HepG2 (cell line): ENCODE measurements around the gene NFKB2. TPM values are rescaled to one million over a fixed set of nuclear protein-coding genes. Genes with fewer than 3 reads are reported as not detected.

ENCODE experiments used
- AGO2 ChIP-seq: fragments of 200-400 bp; formaldehyde crosslinking; optimal IDR thresholded peaks from 2 replicates; pipeline ENCODE3; 2017; ENCODE audit warnings: mild to moderate bottlenecking, low read depth, low read length, moderate library complexity
- DPF2 ChIP-seq: sonication (generic); formaldehyde crosslinking; IDR thresholded peaks from 2 replicates; pipeline ENCODE4 v1.4.0; 2020; ENCODE audit warnings: mild to moderate bottlenecking, low read depth, missing genetic modification reagents, borderline replicate concordance
- HMGA1 ChIP-seq: sonication (generic); formaldehyde crosslinking; conservative IDR thresholded peaks from 2 replicates; pipeline ENCODE4 v1.4.0; 2020; ENCODE audit warnings: missing genetic modification reagents
- IKZF1 ChIP-seq: fragments of 450-650 bp; IDR thresholded peaks from 2 replicates; pipeline ENCODE4 v1.7.1; 2016
- IRF9 ChIP-seq: sonication (generic); formaldehyde crosslinking; IDR thresholded peaks from 2 replicates; pipeline ENCODE4 v1.8.0; 2022; ENCODE audit warnings: missing genetic modification reagents, mild to moderate bottlenecking, borderline replicate concordance
- MXD3 ChIP-seq: IDR thresholded peaks from 2 replicates; pipeline ENCODE4 v1.6.1; 2016; ENCODE audit warnings: mild to moderate bottlenecking, missing biosample characterization, missing genetic modification reagents
- MYPOP ChIP-seq: sonication (generic); formaldehyde crosslinking; IDR thresholded peaks from 2 replicates; pipeline ENCODE4 v1.8.1; 2023; ENCODE audit warnings: mild to moderate bottlenecking, moderate library complexity, missing genetic modification reagents
- NFE2L1 ChIP-seq: sonication (generic); formaldehyde crosslinking; IDR thresholded peaks from 2 replicates; pipeline ENCODE4 v1.4.0; 2020; ENCODE audit warnings: missing genetic modification reagents, mild to moderate bottlenecking, borderline replicate concordance
- PAF1 ChIP-seq: IDR thresholded peaks from 2 replicates; pipeline ENCODE4 v1.6.1; 2016; ENCODE audit warnings: missing genetic modification reagents, missing compliant biosample characterization
- POGZ ChIP-seq: sonication (generic); formaldehyde crosslinking; IDR thresholded peaks from 2 replicates; pipeline ENCODE4 v1.4.0; 2020; ENCODE audit warnings: mild to moderate bottlenecking, missing genetic modification reagents
- PRMT3 ChIP-seq: sonication (generic); formaldehyde crosslinking; IDR thresholded peaks from 2 replicates; pipeline ENCODE4 v1.8.1; 2022; ENCODE audit warnings: low read depth, mild to moderate bottlenecking, moderate library complexity, missing genetic modification reagents, borderline replicate concordance
- REL ChIP-seq: sonication (generic); formaldehyde crosslinking; conservative IDR thresholded peaks from 2 replicates; pipeline ENCODE4 v1.8.0; 2022; ENCODE audit warnings: mild to moderate bottlenecking, missing genetic modification reagents, moderate library complexity
- SNAI1 ChIP-seq: sonication (generic); formaldehyde crosslinking; IDR thresholded peaks from 2 replicates; pipeline ENCODE4 v1.5.0; 2020; ENCODE audit warnings: mild to moderate bottlenecking, missing genetic modification reagents, borderline replicate concordance
- TBX3 ChIP-seq: fragments of 450-650 bp; IDR thresholded peaks from 2 replicates; pipeline ENCODE4 v1.6.1; 2017; ENCODE audit warnings: antibody characterized with exemption, mild to moderate bottlenecking, inconsistent platforms, borderline replicate concordance
- TP53 ChIP-seq: sonication (generic); formaldehyde crosslinking; conservative IDR thresholded peaks from 2 replicates; pipeline ENCODE4 v1.4.0; 2020; ENCODE audit warnings: missing genetic modification reagents
- YEATS2 ChIP-seq: sonication (generic); formaldehyde crosslinking; IDR thresholded peaks from 2 replicates; pipeline ENCODE4 v1.4.0; 2020; ENCODE audit warnings: missing genetic modification reagents, borderline replicate concordance
- ZFP41 ChIP-seq: sonication (generic); formaldehyde crosslinking; IDR thresholded peaks from 2 replicates; pipeline ENCODE4 v1.4.0; 2020; ENCODE audit warnings: mild to moderate bottlenecking, missing genetic modification reagents, borderline replicate concordance
- ZKSCAN1 ChIP-seq: fragments of 150-350 bp; IDR thresholded peaks from 2 replicates; pipeline ENCODE4 v1.6.1; 2014; ENCODE audit warnings: low read length
- ZNF225 ChIP-seq: sonication (generic); formaldehyde crosslinking; IDR thresholded peaks from 2 replicates; pipeline ENCODE4 v1.4.0; 2020; ENCODE audit warnings: mild to moderate bottlenecking, missing genetic modification reagents
- ZNF383 ChIP-seq: sonication (generic); formaldehyde crosslinking; IDR thresholded peaks from 2 replicates; pipeline ENCODE4 v1.4.0; 2020; ENCODE audit warnings: missing genetic modification reagents, mild to moderate bottlenecking, borderline replicate concordance
- ZNF484 ChIP-seq: sonication (generic); formaldehyde crosslinking; IDR thresholded peaks from 2 replicates; pipeline ENCODE4 v1.5.1; 2020; ENCODE audit warnings: mild to moderate bottlenecking, low read depth, missing genetic modification reagents, borderline replicate concordance
- ZNF512B ChIP-seq: sonication (generic); formaldehyde crosslinking; IDR thresholded peaks from 2 replicates; pipeline ENCODE4 v1.5.1; 2020; ENCODE audit warnings: missing genetic modification reagents, mild to moderate bottlenecking, borderline replicate concordance
- ZNF766 ChIP-seq: sonication (generic); formaldehyde crosslinking; IDR thresholded peaks from 2 replicates; pipeline ENCODE4 v1.5.0; 2020; ENCODE audit warnings: missing genetic modification reagents, borderline replicate concordance
- ZNF790 ChIP-seq: sonication (generic); formaldehyde crosslinking; IDR thresholded peaks from 2 replicates; pipeline ENCODE4 v1.8.0; 2022; ENCODE audit warnings: missing genetic modification reagents, mild to moderate bottlenecking, borderline replicate concordance
- ZNF879 ChIP-seq: sonication (generic); formaldehyde crosslinking; IDR thresholded peaks from 2 replicates; pipeline ENCODE4 v1.8.1; 2023; ENCODE audit warnings: missing genetic modification reagents
- polyA plus RNA-seq, 8 experiments: library from polyadenylated mRNA; depleted of rRNA in 3 of 8; stranded (reverse) in 7 of 8; unstranded in 1 of 8; fragments of >200 nt; fragmentation: Illumina TruSeq in 4 of 8; extraction: Trizol in 4 of 8; gene quantifications; 2 replicates each; pipeline versions ENCODE4 v1.2.1 to v1.2.3, GENCODE V29; 2011 to 2016; ENCODE audit warnings: low read depth in 4 of 8, missing spikeins in 1 of 8, mixed read lengths in 1 of 8; ENCODE audit not compliant: insufficient read depth in 1 of 8
- total RNA-seq, 5 experiments: library from RNA; depleted of rRNA; stranded (reverse); fragments of >200 nt; fragmentation: Illumina TruSeq; extraction: Trizol; gene quantifications; 2 replicates each; pipeline ENCODE4 v1.2.3, GENCODE V29; 2016; ENCODE audit warnings: low read depth in 1 of 5

Gene NFKB2
- total and polyA plus RNA-seq, 2 of the 13 experiments (the other 11 are each of a cell fraction or from before 2014, with no cell fraction given), result 7.7 to 12.5 TPM

GRCh38 chr10:102399217-102400021 is 3.9 kb downstream of the NFKB2 start (continued):
- TF ChIP-seq AGO2 (peak; percentile 83), MYPOP (CRISPR knock-in tag) (peak; percentile 100), ZFP41 (CRISPR knock-in tag) (no peak), ZNF879 (CRISPR knock-in tag) (no peak; the same call in 1 of the 2 replicates), ZNF383 (CRISPR knock-in tag) (no peak), SNAI1 (CRISPR knock-in tag) (no peak), IKZF1 (no peak), MXD3 (CRISPR knock-in tag) (peak; percentile 88), TP53 (CRISPR knock-in tag) (no peak), ZNF766 (CRISPR knock-in tag) (no peak), IRF9 (CRISPR knock-in tag) (peak; percentile 96), ZNF512B (CRISPR knock-in tag) (peak; percentile 85; the same call in 1 of the 2 replicates), PRMT3 (CRISPR knock-in tag) (peak; percentile 52; the same call in 1 of the 2 replicates), PAF1 (CRISPR knock-in tag) (no peak), ZNF790 (CRISPR knock-in tag) (no peak), ZNF225 (CRISPR knock-in tag) (no peak), ZKSCAN1 (no peak), NFE2L1 (CRISPR knock-in tag) (no peak), HMGA1 (CRISPR knock-in tag) (no peak), YEATS2 (CRISPR knock-in tag) (peak; percentile 91), REL (CRISPR knock-in tag) (peak; percentile 51), DPF2 (CRISPR knock-in tag) (no peak), ZNF484 (CRISPR knock-in tag) (no peak), TBX3 (no peak), POGZ (peak; percentile 89)
